HepG2 (cell line): Measurements from ENCODE around the gene GMFB. TPM values are rescaled to one million over a fixed set of nuclear protein-coding genes. Genes with fewer than 3 reads are reported as not detected.

Experiments used
- CBFB ChIP-seq: sonication (generic); formaldehyde crosslinking; IDR thresholded peaks from 2 replicates; pipeline ENCODE4 v1.4.0; 2020; ENCODE audit warnings: missing genetic modification reagents
- DMAP1 ChIP-seq: IDR thresholded peaks from 2 replicates; pipeline ENCODE4 v1.6.1; 2016
- GATAD2A ChIP-seq: IDR thresholded peaks from 2 replicates; pipeline ENCODE4 v1.6.1; 2016
- HNF4A ChIP-seq: sonication (generic); formaldehyde crosslinking; IDR thresholded peaks from 2 replicates; pipeline ENCODE4 v1.4.0; 2020; ENCODE audit warnings: missing genetic modification reagents
- HOXD1 ChIP-seq: sonication (generic); formaldehyde crosslinking; IDR thresholded peaks from 2 replicates; pipeline ENCODE4 v1.5.0; 2020; ENCODE audit warnings: missing genetic modification reagents
- IRX3 ChIP-seq: sonication (generic); formaldehyde crosslinking; IDR thresholded peaks from 2 replicates; pipeline ENCODE4 v1.8.1; 2023; ENCODE audit warnings: mild to moderate bottlenecking, low read depth, missing genetic modification reagents, borderline replicate concordance
- NFKBIZ ChIP-seq: IDR thresholded peaks from 2 replicates; pipeline ENCODE4 v1.6.1; 2018; ENCODE audit warnings: missing genetic modification reagents, missing compliant biosample characterization
- POLR2AphosphoS5 ChIP-seq: IDR thresholded peaks from 2 replicates; pipeline ENCODE4 v1.6.1; 2012; ENCODE audit warnings: low read depth, low read length
- TFAP4 ChIP-seq: sonication (generic); IDR thresholded peaks from 2 replicates; pipeline ENCODE4 v1.6.1; 2016; ENCODE audit warnings: low read depth, borderline replicate concordance
- ZNF407 ChIP-seq: sonication (generic); formaldehyde crosslinking; IDR thresholded peaks from one replicate; pipeline ENCODE4 v1.5.1; 2020; ENCODE audit warnings: mild to moderate bottlenecking, missing genetic modification reagents; ENCODE audit errors: not compliant biosample characterization
- ZNF709 ChIP-seq: sonication (generic); formaldehyde crosslinking; IDR thresholded peaks from 2 replicates; pipeline ENCODE4 v1.5.0; 2020; ENCODE audit warnings: mild to moderate bottlenecking, missing genetic modification reagents
- polyA plus RNA-seq, 8 experiments: library from polyadenylated mRNA; depleted of rRNA in 3 of 8; stranded (reverse) in 7 of 8; unstranded in 1 of 8; fragments of >200 nt; fragmentation: Illumina TruSeq in 4 of 8; extraction: Trizol in 4 of 8; gene quantifications; 2 replicates each; pipeline versions ENCODE4 v1.2.1 to v1.2.3, GENCODE V29; 2011 to 2016; ENCODE audit warnings: low read depth in 4 of 8, missing spikeins in 1 of 8, mixed read lengths in 1 of 8; ENCODE audit not compliant: insufficient read depth in 1 of 8
- total RNA-seq, 5 experiments: library from RNA; depleted of rRNA; stranded (reverse); fragments of >200 nt; fragmentation: Illumina TruSeq; extraction: Trizol; gene quantifications; 2 replicates each; pipeline ENCODE4 v1.2.3, GENCODE V29; 2016; ENCODE audit warnings: low read depth in 1 of 5
- TF ChIP-seq, protein P1 (sequence below), 2 experiments: fragments of 450-650 bp in 1 of 2; sonication (generic) in 1 of 2; formaldehyde crosslinking in 1 of 2; IDR thresholded peaks; 2 replicates each; pipeline versions ENCODE4 v1.6.1 to v1.8.0; 2016 to 2022; ENCODE audit warnings: antibody characterized with exemption in 1 of 2, mild to moderate bottlenecking in 1 of 2, missing genetic modification reagents in 1 of 2

GMFB gene
- total and polyA plus RNA-seq, 2 of the 13 experiments (the other 11 are each of a cell fraction or from before 2014, with no cell fraction given) = 17.3 to 68.2 TPM

- TF ChIP-seq, protein P1, sequence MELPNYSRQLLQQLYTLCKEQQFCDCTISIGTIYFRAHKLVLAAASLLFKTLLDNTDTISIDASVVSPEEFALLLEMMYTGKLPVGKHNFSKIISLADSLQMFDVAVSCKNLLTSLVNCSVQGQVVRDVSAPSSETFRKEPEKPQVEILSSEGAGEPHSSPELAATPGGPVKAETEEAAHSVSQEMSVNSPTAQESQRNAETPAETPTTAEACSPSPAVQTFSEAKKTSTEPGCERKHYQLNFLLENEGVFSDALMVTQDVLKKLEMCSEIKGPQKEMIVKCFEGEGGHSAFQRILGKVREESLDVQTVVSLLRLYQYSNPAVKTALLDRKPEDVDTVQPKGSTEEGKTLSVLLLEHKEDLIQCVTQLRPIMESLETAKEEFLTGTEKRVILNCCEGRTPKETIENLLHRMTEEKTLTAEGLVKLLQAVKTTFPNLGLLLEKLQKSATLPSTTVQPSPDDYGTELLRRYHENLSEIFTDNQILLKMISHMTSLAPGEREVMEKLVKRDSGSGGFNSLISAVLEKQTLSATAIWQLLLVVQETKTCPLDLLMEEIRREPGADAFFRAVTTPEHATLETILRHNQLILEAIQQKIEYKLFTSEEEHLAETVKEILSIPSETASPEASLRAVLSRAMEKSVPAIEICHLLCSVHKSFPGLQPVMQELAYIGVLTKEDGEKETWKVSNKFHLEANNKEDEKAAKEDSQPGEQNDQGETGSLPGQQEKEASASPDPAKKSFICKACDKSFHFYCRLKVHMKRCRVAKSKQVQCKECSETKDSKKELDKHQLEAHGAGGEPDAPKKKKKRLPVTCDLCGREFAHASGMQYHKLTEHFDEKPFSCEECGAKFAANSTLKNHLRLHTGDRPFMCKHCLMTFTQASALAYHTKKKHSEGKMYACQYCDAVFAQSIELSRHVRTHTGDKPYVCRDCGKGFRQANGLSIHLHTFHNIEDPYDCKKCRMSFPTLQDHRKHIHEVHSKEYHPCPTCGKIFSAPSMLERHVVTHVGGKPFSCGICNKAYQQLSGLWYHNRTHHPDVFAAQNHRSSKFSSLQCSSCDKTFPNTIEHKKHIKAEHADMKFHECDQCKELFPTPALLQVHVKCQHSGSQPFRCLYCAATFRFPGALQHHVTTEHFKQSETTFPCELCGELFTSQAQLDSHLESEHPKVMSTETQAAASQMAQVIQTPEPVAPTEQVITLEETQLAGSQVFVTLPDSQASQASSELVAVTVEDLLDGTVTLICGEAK (IDR thresholded peaks at IDR 0.05) = no peak
- TF ChIP-seq, protein P1 (CRISPR knock-in tag; IDR thresholded peaks at IDR 0.05) = no peak
- TF ChIP-seq GATAD2A (CRISPR knock-in tag) (peak; percentile 25; the same call in 1 of the 2 replicates), POLR2AphosphoS5 (no peak), ZNF709 (CRISPR knock-in tag) (no peak), DMAP1 (CRISPR knock-in tag) (no peak), HNF4A (peak; percentile 30; the same call in 1 of the 2 replicates), ZNF407 (CRISPR knock-in tag) (no peak), NFKBIZ (CRISPR knock-in tag) (no peak), IRX3 (no peak), CBFB (CRISPR knock-in tag) (no peak), HOXD1 (CRISPR knock-in tag) (no peak), TFAP4 (peak; percentile 55; the same call in 1 of the 2 replicates)
These were observed 37.6 kb downstream of the GMFB start (continued) for GRCh38 chr14:54451121-54451601.
